A549 (cell line): ENCODE measurements around the gene EXOC4. TPM values are rescaled to one million over a fixed set of nuclear protein-coding genes. Genes with fewer than 3 reads are reported as not detected.

Source experiments
- ATAC-seq, 2 experiments: fragments of 200-7000 bp in 1 of 2; fragments of >200 bp in 1 of 2; cut with Nextera tagmentation in 1 of 2; cut with Tn5 transposase in 1 of 2; 3 replicates each; pipeline versions ENCODE4 v1.8.0 to v1.9.1; 2018 to 2020; ENCODE audit warnings: mild to moderate bottlenecking in 1 of 2, moderate library complexity in 1 of 2
- CTCF ChIA-PET: fragments of 300-600 bp; sonication (Branson Sonifier 250); formaldehyde crosslinking; extraction: SDS; loops from one replicate; lab custom pipeline; 2021; ENCODE audit warnings: antibody characterized with exemption, inconsistent platforms; lab: Yijun Ruan, JAX
- POLR2A ChIA-PET: fragments of 350-600 bp; formaldehyde crosslinking; extraction: SDS; loops from one replicate; lab custom pipeline; 2021; ENCODE audit warnings: antibody characterized with exemption, inconsistent platforms; lab: Yijun Ruan, JAX
- DNase-seq, 2 experiments: peaks; one replicate each; pipeline versions ENCODE4 v3.0.0 to v3.0.0-alpha.2; 2011 to 2016; ENCODE audit warnings: low read depth in 1 of 2, low spot score in 1 of 2
- FAIRE-seq: peaks from 2 replicates; lab custom pipeline; 2011; peaks lifted over from hg19 to GRCh38; lab: Jason Lieb, UNC
- H3K27ac ChIP-seq, 2 experiments: fragments of >200 bp; sonication (Bioruptor Twin); formaldehyde crosslinking; 3 replicates each; pipeline ENCODE4 v1.5.1; 2016 to 2017
- H3K4me1 ChIP-seq: fragments of >200 bp; sonication (Bioruptor Twin); formaldehyde crosslinking; 3 replicates; pipeline ENCODE4 v1.6.1; 2016
- H3K4me2 ChIP-seq: fragments of >200 bp; sonication (Bioruptor Twin); formaldehyde crosslinking; 3 replicates; pipeline ENCODE4 v1.6.1; 2016
- H3K4me3 ChIP-seq: fragments of >200 bp; sonication (Bioruptor Twin); formaldehyde crosslinking; 3 replicates; pipeline ENCODE4 v1.5.1; 2016
- H3K9me3 ChIP-seq: fragments of >200 bp; sonication (Bioruptor Twin); formaldehyde crosslinking; 3 replicates; pipeline ENCODE4 v1.6.1; 2016
- CHD2 ChIP-seq: fragments of 150-350 bp; IDR thresholded peaks from 2 replicates; pipeline ENCODE4 v1.6.1; 2014; ENCODE audit warnings: low read length; ENCODE audit not compliant: partially characterized antibody
- CHD4 ChIP-seq: fragments of 200-600 bp; sonication (generic); IDR thresholded peaks from 2 replicates; pipeline ENCODE4 v1.6.1; 2016; ENCODE audit warnings: antibody characterized with exemption, mild to moderate bottlenecking, borderline replicate concordance
- EHMT2 ChIP-seq: fragments of 200-600 bp; sonication (generic); IDR thresholded peaks from 2 replicates; pipeline ENCODE4 v1.6.1; 2016; ENCODE audit warnings: antibody characterized with exemption, low read depth, mild to moderate bottlenecking, moderate library complexity
- JUN ChIP-seq, 2 experiments: fragments of >200 bp; sonication (Bioruptor Twin); formaldehyde crosslinking; IDR thresholded peaks; 2 replicates in 1 of 2; 3 replicates in 1 of 2; pipeline ENCODE4 v1.6.1; 2016 to 2017
- KDM5A ChIP-seq: fragments of 200-600 bp; sonication (generic); IDR thresholded peaks from 2 replicates; pipeline ENCODE4 v1.6.1; 2016; ENCODE audit warnings: antibody characterized with exemption, mild to moderate bottlenecking
- MAFK ChIP-seq: fragments of 450-650 bp; IDR thresholded peaks from 2 replicates; pipeline ENCODE4 v1.6.1; 2014; ENCODE audit not compliant: partially characterized antibody
- MYC ChIP-seq: IDR thresholded peaks from 2 replicates; pipeline ENCODE4 v1.6.1; 2012; ENCODE audit warnings: mild to moderate bottlenecking, inconsistent platforms, low read length, improper control_type of control experiment, borderline replicate concordance
- PHF8 ChIP-seq: fragments of 200-600 bp; sonication (generic); IDR thresholded peaks from 2 replicates; pipeline ENCODE4 v1.6.1; 2016; ENCODE audit warnings: low read depth, mild to moderate bottlenecking, antibody characterized with exemption, moderate library complexity, borderline replicate concordance
- POLR2A ChIP-seq: IDR thresholded peaks from 2 replicates; pipeline ENCODE4 v1.6.1; 2012; ENCODE audit warnings: mild to moderate bottlenecking, low read length
- RAD21 ChIP-seq, 2 experiments: fragments of >200 bp in 1 of 2; sonication (Bioruptor Twin) in 1 of 2; formaldehyde crosslinking in 1 of 2; IDR thresholded peaks in 1 of 2; conservative IDR thresholded peaks in 1 of 2; 2 replicates in 1 of 2; 3 replicates in 1 of 2; pipeline ENCODE4 v1.6.1; 2012 to 2018; ENCODE audit warnings: inconsistent platforms in 1 of 2
- RCOR1 ChIP-seq: fragments of 150-350 bp; IDR thresholded peaks from 2 replicates; pipeline ENCODE4 v1.6.1; 2014; ENCODE audit warnings: antibody characterized with exemption, low read length, low read depth
- SMC3 ChIP-seq: fragments of >200 bp; sonication (Bioruptor Twin); formaldehyde crosslinking; IDR thresholded peaks from 3 replicates; pipeline ENCODE4 v1.6.1; 2018; ENCODE audit warnings: inconsistent platforms
- TP53 ChIP-seq: fragments of 250-450 bp; sonication (Bioruptor Pico); IDR thresholded peaks from 2 replicates; pipeline ENCODE4 v1.5.0; 2021; ENCODE audit warnings: mild to moderate bottlenecking, moderate library complexity
- ZC3H11A ChIP-seq: fragments of 450-650 bp; IDR thresholded peaks from 2 replicates; pipeline ENCODE4 v1.6.1; 2014; ENCODE audit warnings: antibody characterized with exemption, mild to moderate bottlenecking
- ZNF302 ChIP-seq: fragments of 250-450 bp; sonication (Bioruptor Pico); IDR thresholded peaks from 2 replicates; pipeline ENCODE4 v1.9.0; 2021; ENCODE audit warnings: inconsistent platforms, mild to moderate bottlenecking, moderate library complexity
- WGBS: methylation state at CpG from one replicate; pipeline ENCODE4 v1.1.6; 2017; ENCODE audit errors: missing lambda C conversion rate; 5-methylcytosine and 5-hydroxymethylcytosine counted together
- polyA minus RNA-seq: library from RNA; depleted of rRNA, polyadenylated mRNA; stranded (reverse); fragments of >200 nt; gene quantifications from 2 replicates; pipeline ENCODE4 v1.2.3, GENCODE V29; 2011; rRNA and poly(A)+ RNA removed
- polyA plus RNA-seq, 4 experiments: library from polyadenylated mRNA; depleted of rRNA in 3 of 4; stranded (reverse); fragments of >200 nt; fragmentation: RNase III in 1 of 4; extraction: RNeasy Plus Mini Kit Qiagen cat#74134 plus additional on column Dnase treatment in 1 of 4; gene quantifications; 2 replicates in 3 of 4; 3 replicates in 1 of 4; pipeline ENCODE4 v1.2.3, GENCODE V29; 2011 to 2017
- TF ChIP-seq, protein P1 (sequence below): IDR thresholded peaks from 2 replicates; pipeline ENCODE4 v1.6.1; 2012
- TF ChIP-seq, protein P2 (sequence below): IDR thresholded peaks from 2 replicates; pipeline ENCODE4 v1.6.1; 2012
- TF ChIP-seq, protein P3 (sequence below): IDR thresholded peaks from 2 replicates; pipeline ENCODE4 v1.6.1; 2012; ENCODE audit warnings: low read depth, borderline replicate concordance

EXOC4 gene
- polyA plus RNA-seq (2011; rRNA removed) (73.1 and 85.0 TPM in 2 replicates), polyA plus RNA-seq (2017; fragmentation: RNase III; extraction: RNeasy Plus Mini Kit Qiagen cat#74134 plus additional on column Dnase treatment) (29.8 to 38.2 TPM (median 33.4 TPM) in 3 replicates), polyA minus RNA-seq (141 and 146 TPM in 2 replicates)
- polyA plus RNA-seq (2012; cell fraction: cytosol; rRNA removed) = 15.7 and 17.1 TPM in 2 replicates
- 12.3 and 16.1 TPM in 2 replicates for polyA plus RNA-seq (2012; cell fraction: nucleus; rRNA removed)

DNA sequence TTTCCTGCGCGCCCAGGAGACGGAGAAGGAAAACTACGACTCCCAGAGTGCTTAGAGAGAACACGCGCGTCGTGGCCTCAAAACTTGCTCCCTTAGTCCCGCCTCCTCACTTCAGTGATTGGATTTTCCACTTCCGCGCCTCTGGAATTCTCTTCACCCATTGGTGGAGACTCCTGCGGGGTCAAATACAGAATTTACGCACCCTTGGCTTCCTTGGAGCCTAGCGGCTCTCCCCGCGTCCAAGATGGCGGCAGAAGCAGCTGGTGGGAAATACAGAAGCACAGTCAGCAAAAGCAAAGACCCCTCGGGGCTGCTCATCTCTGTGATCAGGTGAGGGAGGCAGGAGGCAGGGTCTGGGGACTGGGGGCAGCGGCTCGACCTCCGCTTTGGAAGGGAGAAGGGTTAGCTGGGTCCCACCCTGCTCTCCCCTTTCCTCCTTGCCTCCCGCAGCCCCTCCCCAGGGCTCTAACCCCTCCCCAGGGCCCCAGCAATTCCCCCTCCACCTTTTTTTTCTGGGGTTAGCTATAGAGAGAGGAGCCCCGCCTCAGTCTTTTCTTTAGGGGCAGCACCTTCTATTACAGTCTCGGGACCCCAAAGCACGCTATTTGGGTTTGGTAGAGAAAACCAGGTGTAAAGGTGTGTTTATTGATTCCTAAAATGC lies at the start of gene EXOC4:
Gene EXOC4 (plus strand): TSS at position 221 of the 661 bp plus-strand sequence.
- Histone ChIP-seq H3K4me3 (peak within 1 kb of the TSS; percentile 79), H3K4me1 (peaks cover 9% of the 10 kb centered on the region; the same call in 2 of the 3 replicates), H3K9me3 (no peaks in the 10 kb centered on the region), H3K4me2 (peak within 1 kb of the TSS; percentile 86), H3K27ac (peak within 1 kb of the TSS; percentile 84 to 93)
- POLR2A ChIA-PET = interaction anchor here (0.5 to 1.3 kb wide), 3 partner anchors 16 to 527 kb away, joined by 3 to 4 read pairs (median 3); partner anchors contain the start of gene CHCHD3
- TF ChIP-seq CHD2 = no peak
- no peak for TF ChIP-seq EHMT2
- TF ChIP-seq SMC3 = no peak
- TF ChIP-seq, protein P1, sequence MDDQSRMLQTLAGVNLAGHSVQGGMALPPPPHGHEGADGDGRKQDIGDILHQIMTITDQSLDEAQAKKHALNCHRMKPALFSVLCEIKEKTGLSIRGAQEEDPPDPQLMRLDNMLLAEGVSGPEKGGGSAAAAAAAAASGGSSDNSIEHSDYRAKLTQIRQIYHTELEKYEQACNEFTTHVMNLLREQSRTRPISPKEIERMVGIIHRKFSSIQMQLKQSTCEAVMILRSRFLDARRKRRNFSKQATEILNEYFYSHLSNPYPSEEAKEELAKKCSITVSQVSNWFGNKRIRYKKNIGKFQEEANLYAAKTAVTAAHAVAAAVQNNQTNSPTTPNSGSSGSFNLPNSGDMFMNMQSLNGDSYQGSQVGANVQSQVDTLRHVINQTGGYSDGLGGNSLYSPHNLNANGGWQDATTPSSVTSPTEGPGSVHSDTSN = no peak
- peak in 1 of 2 experiments; percentile 75; a peak in 2 of 5 replicates for TF ChIP-seq JUN (IDR thresholded peaks at IDR 0.05)
- 0 out of 2 replicates have a peak, but pooled peaks have one; percentile 35 for TF ChIP-seq MYC
- peak; percentile 97 for TF ChIP-seq MAFK
- TF ChIP-seq, protein P2, sequence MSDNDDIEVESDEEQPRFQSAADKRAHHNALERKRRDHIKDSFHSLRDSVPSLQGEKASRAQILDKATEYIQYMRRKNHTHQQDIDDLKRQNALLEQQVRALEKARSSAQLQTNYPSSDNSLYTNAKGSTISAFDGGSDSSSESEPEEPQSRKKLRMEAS = peak; percentile 45
- TF ChIP-seq PHF8 = peak; percentile 64; the same call in 1 of the 2 replicates
- no peak for TF ChIP-seq TP53 (CRISPR knock-in tag)
- no peak for TF ChIP-seq ZC3H11A
- peak; percentile 71 for TF ChIP-seq POLR2A
- peak; percentile 38; the same call in 1 of the 2 replicates for TF ChIP-seq KDM5A
- peak; percentile 93 to 97 for DNase-seq
- CTCF ChIA-PET = interaction anchor here (1.3 to 1.8 kb wide), 2 partner anchors 13 to 160 kb away, joined by 3 to 8 read pairs; no protein-coding TSS in a partner anchor
- FAIRE-seq = peak; percentile 98
- ATAC-seq = peak; percentile 100
- under 1% methylated on average over 25 of the region's 25 CpGs for WGBS

DNA sequence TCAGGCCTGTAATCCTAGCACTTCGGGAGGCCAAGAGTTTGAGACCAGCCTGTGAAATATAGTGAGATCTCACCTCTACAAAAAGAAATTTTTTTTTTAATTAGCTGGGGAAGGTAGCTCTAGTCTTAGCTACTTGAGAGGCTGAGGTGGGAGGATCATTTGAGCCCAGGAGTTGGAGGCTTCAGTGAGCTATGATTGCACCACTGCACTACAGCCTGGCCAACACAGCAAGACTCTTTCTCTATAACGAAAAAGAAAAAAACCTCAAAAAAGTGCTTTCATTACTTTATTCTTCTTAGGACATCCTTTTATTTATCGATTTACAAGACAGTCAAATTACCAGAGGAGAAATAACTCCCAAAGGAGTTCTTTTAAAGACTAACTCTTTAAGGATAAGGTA lies 49.4 kb upstream of the EXOC4 start:
- ATAC-seq (no peak), FAIRE-seq (no peak), DNase-seq (no peak)
- CTCF ChIA-PET = interaction anchor here (0.9 kb wide), 1 partner anchor 1177 kb away, joined by 3 read pairs; no protein-coding TSS in a partner anchor
- H3K9me3 ChIP-seq = peaks cover 7% of the 10 kb centered on the region; the same call in 1 of the 3 replicates
- H3K27ac ChIP-seq = no peak overlapping the region
- WGBS = 46% methylated on average over 3 of the region's 3 CpGs
- TF ChIP-seq CHD4 = no peak
- TF ChIP-seq, protein P3, sequence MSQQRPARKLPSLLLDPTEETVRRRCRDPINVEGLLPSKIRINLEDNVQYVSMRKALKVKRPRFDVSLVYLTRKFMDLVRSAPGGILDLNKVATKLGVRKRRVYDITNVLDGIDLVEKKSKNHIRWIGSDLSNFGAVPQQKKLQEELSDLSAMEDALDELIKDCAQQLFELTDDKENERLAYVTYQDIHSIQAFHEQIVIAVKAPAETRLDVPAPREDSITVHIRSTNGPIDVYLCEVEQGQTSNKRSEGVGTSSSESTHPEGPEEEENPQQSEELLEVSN = no peak
- no peak for TF ChIP-seq CHD2
- TF ChIP-seq, protein P2 = no peak
- no peak for TF ChIP-seq EHMT2
- H3K4me2 ChIP-seq = no peak overlapping the region
- no peaks in the 10 kb centered on the region for H3K4me1 ChIP-seq
- POLR2A ChIA-PET = no interaction called here
- no peak overlapping the region for H3K4me3 ChIP-seq

DNA sequence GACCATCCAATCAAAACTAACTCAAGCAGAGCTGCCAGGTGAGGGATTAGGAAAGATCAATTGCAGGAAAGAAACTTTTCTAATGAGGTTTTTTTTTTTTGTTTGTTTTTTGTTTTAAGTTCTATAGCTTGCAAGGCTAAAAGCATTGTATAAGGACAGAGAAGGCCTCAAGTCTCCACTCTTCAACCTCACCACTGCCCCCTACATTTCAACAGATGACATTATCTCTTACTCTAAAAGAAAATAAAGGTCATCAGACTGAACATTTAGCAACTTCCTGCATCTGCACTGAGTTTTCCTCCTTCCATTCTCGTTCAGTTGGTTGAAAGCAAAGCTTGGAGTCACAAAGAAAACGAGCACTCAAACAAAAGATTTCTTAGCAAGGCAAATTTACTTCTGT lies 45.2 kb upstream of the EXOC4 start:
- no peak for TF ChIP-seq ZNF302 (CRISPR knock-in tag)
- TF ChIP-seq RCOR1 = no peak
- peak in 1 of 2 experiments; percentile 17; a peak in 1 of 5 replicates for TF ChIP-seq RAD21 (conservative IDR thresholded peaks at IDR 0.05 in 1 of 2, IDR thresholded peaks at IDR 0.05 in 1 of 2)
- Histone ChIP-seq H3K9me3 (peaks cover 7% of the 10 kb centered on the region; the same call in 1 of the 3 replicates), H3K4me2 (no peak overlapping the region), H3K4me1 (no peaks in the 10 kb centered on the region), H3K27ac (no peak overlapping the region), H3K4me3 (no peak overlapping the region)
- DNase-seq (peak in 1 of 2 experiments; percentile 40), FAIRE-seq (no peak), ATAC-seq (peak in 1 of 2 experiments; percentile 46; a peak in 1 of 6 replicates)
- 3% methylated on average over 2 of the region's 2 CpGs for WGBS
- POLR2A ChIA-PET = no interaction called here
- CTCF ChIA-PET = interaction anchor here (0.6 kb wide), 1 partner anchor 430 kb away, joined by 5 read pairs; no protein-coding TSS in a partner anchor
